ENCODE measurements around the gene VPREB3. TPM values are rescaled to one million over a fixed set of nuclear protein-coding genes. Genes with fewer than 3 reads are reported as not detected.
A peak's percentile ranks its signal among the peaks of the same experiment; 100 is the strongest.
"Not testable (repeated sequence)": the region's sequence is repeated elsewhere in the genome, so short reads cannot be mapped to it uniquely, and the experiment has no call there.

VPREB3 gene
- total RNA-seq, 1 experiment from 2014 or later = not detected

GRCh38 chr22:23754980-23755636 lies 883 bp upstream of the VPREB3 start:
- no peaks in the 10 kb centered on the region for H3K36me3 ChIP-seq
- no peak for DNase-seq
- H3K9me3 ChIP-seq = no peaks in the 10 kb centered on the region
- H3K27me3 ChIP-seq = no peaks in the 10 kb centered on the region
- no peak overlapping the region for H3K4me3 ChIP-seq

- Histone ChIP-seq H3K9me3 (no peaks in the 10 kb centered on the region), H3K36me3 (no peaks in the 10 kb centered on the region), H3K4me3 (no peak overlapping the region), H3K27me3 (no peaks in the 10 kb centered on the region)
- DNase-seq = no peak
These were observed 840 bp downstream of the VPREB3 start for GRCh38 chr22:23753385-23753784.

GRCh38 chr22:23752750-23753149 lies 1.5 kb downstream of the VPREB3 start:
- DNase-seq = no peak
- H3K36me3 ChIP-seq = no peaks in the 10 kb centered on the region
- H3K4me3 ChIP-seq = no peak overlapping the region
- no peaks in the 10 kb centered on the region for H3K27me3 ChIP-seq
- H3K9me3 ChIP-seq = no peaks in the 10 kb centered on the region

- Histone ChIP-seq H3K4me3 (no peak overlapping the region), H3K27me3 (no peaks in the 10 kb centered on the region), H3K9me3 (no peaks in the 10 kb centered on the region), H3K36me3 (no peaks in the 10 kb centered on the region)
- no peak for DNase-seq
These were observed 2.0 kb downstream of the VPREB3 start for GRCh38 chr22:23752090-23752691.

GRCh38 chr22:23751441-23751996 lies 2.7 kb downstream of the VPREB3 start:
- Histone ChIP-seq H3K4me3 (peak overlapping the region; percentile 84), H3K36me3 (no peaks in the 10 kb centered on the region), H3K27me3 (no peaks in the 10 kb centered on the region), H3K9me3 (no peaks in the 10 kb centered on the region)
- peak; percentile 27 for DNase-seq

- Histone ChIP-seq H3K36me3 (no peaks in the 10 kb centered on the region), H3K27me3 (no peaks in the 10 kb centered on the region), H3K4me3 (peak within 1 kb of the TSS; percentile 84), H3K9me3 (no peaks in the 10 kb centered on the region)
- DNase-seq = peak; percentile 81
These were observed 3.3 kb downstream of the VPREB3 start, which contains the start of gene ZNF70 for GRCh38 chr22:23750714-23751440. ZNF70 (minus strand) TSS chr22:23751112; CDS start chr22:23745140, 5,972 bp downstream.

- Histone ChIP-seq H3K9me3 (no peaks in the 10 kb centered on the region), H3K4me3 (peak overlapping the region; percentile 84), H3K36me3 (no peaks in the 10 kb centered on the region), H3K27me3 (no peaks in the 10 kb centered on the region)
- no peak for DNase-seq
These were observed 3.9 kb downstream of the VPREB3 start for GRCh38 chr22:23750367-23750713.

GRCh38 chr22:23749841-23750301 lies 4.4 kb downstream of the VPREB3 start:
- Histone ChIP-seq H3K27me3 (no peaks in the 10 kb centered on the region), H3K36me3 (no peaks in the 10 kb centered on the region; the same call in 1 of the 2 replicates), H3K9me3 (no peaks in the 10 kb centered on the region), H3K4me3 (peak overlapping the region; percentile 84)
- DNase-seq = peak; percentile 26

GRCh38 chr22:23745791-23746190 lies 8.4 kb downstream of the VPREB3 start:
- H3K9me3 ChIP-seq = no peaks in the 10 kb centered on the region

GRCh38 chr22:23744485-23744884 lies 9.7 kb downstream of the VPREB3 start:
- H3K36me3 ChIP-seq = peaks cover 9% of the 10 kb centered on the region
- H3K27me3 ChIP-seq = no peaks in the 10 kb centered on the region
- no peaks in the 10 kb centered on the region for H3K9me3 ChIP-seq
- H3K4me3 ChIP-seq = no peak overlapping the region
- no peak for DNase-seq

More at GRCh38 chr22:23745791-23746190, 8.4 kb downstream of the VPREB3 start:
- peaks cover 9% of the 10 kb centered on the region for H3K36me3 ChIP-seq
- no peaks in the 10 kb centered on the region for H3K27me3 ChIP-seq
- DNase-seq = no peak
- no peak overlapping the region for H3K4me3 ChIP-seq

- no peak for DNase-seq
- Histone ChIP-seq H3K27me3 (no peaks in the 10 kb centered on the region), H3K4me3 (no peak overlapping the region), H3K9me3 (no peaks in the 10 kb centered on the region), H3K36me3 (peaks cover 9% of the 10 kb centered on the region)
These were observed 10.2 kb downstream of the VPREB3 start for GRCh38 chr22:23744001-23744400.

- no peak for DNase-seq
- no peaks in the 10 kb centered on the region for H3K9me3 ChIP-seq
- H3K36me3 ChIP-seq = peaks cover 9% of the 10 kb centered on the region
- no peaks in the 10 kb centered on the region for H3K27me3 ChIP-seq
- H3K4me3 ChIP-seq = no peak overlapping the region
These were observed 10.9 kb downstream of the VPREB3 start for GRCh38 chr22:23743303-23743705.

- no peak for DNase-seq
These were observed 11.5 kb downstream of the VPREB3 start for GRCh38 chr22:23742505-23743264.

GRCh38 chr22:23737696-23738095 lies 16.5 kb downstream of the VPREB3 start:
- DNase-seq = no peak
- H3K36me3 ChIP-seq = no peaks in the 10 kb centered on the region
- no peaks in the 10 kb centered on the region for H3K27me3 ChIP-seq
- H3K4me3 ChIP-seq = no peak overlapping the region
- H3K9me3 ChIP-seq = no peaks in the 10 kb centered on the region

More at GRCh38 chr22:23742505-23743264, 11.5 kb downstream of the VPREB3 start:
- no peaks in the 10 kb centered on the region for H3K9me3 ChIP-seq
- H3K36me3 ChIP-seq = peaks cover 9% of the 10 kb centered on the region
- H3K4me3 ChIP-seq = no peak overlapping the region
- H3K27me3 ChIP-seq = no peaks in the 10 kb centered on the region

- H3K4me3 ChIP-seq, H3K36me3 ChIP-seq, H3K27me3 ChIP-seq, DNase-seq, H3K9me3 ChIP-seq: not testable (repeated sequence)
These were observed 26.1 kb downstream of the VPREB3 start for GRCh38 chr22:23728108-23728507.

GRCh38 chr22:23722724-23723123 lies 31.5 kb downstream of the VPREB3 start:
- Histone ChIP-seq H3K36me3 (no peaks in the 10 kb centered on the region), H3K27me3 (no peaks in the 10 kb centered on the region), H3K9me3 (no peaks in the 10 kb centered on the region), H3K4me3 (no peak overlapping the region)
- no peak for DNase-seq
